CD4-positive, alpha-beta T cell treated with Interleukin-17A for 1 hour (primary cell): ENCODE results near the gene TMEM92.
"Not testable (repeated sequence)": the region's sequence is repeated elsewhere in the genome, so short reads cannot be mapped to it uniquely, and the experiment has no call there.

Experiments
- DNase-seq: peaks from one replicate; pipeline ENCODE4 v3.0.0-alpha.2; 2020

TMEM92 gene

GRCh38 chr17:50262001-50262794 lies 12.1 kb upstream of the TMEM92 start:
- DNase-seq = no peak

DNA sequence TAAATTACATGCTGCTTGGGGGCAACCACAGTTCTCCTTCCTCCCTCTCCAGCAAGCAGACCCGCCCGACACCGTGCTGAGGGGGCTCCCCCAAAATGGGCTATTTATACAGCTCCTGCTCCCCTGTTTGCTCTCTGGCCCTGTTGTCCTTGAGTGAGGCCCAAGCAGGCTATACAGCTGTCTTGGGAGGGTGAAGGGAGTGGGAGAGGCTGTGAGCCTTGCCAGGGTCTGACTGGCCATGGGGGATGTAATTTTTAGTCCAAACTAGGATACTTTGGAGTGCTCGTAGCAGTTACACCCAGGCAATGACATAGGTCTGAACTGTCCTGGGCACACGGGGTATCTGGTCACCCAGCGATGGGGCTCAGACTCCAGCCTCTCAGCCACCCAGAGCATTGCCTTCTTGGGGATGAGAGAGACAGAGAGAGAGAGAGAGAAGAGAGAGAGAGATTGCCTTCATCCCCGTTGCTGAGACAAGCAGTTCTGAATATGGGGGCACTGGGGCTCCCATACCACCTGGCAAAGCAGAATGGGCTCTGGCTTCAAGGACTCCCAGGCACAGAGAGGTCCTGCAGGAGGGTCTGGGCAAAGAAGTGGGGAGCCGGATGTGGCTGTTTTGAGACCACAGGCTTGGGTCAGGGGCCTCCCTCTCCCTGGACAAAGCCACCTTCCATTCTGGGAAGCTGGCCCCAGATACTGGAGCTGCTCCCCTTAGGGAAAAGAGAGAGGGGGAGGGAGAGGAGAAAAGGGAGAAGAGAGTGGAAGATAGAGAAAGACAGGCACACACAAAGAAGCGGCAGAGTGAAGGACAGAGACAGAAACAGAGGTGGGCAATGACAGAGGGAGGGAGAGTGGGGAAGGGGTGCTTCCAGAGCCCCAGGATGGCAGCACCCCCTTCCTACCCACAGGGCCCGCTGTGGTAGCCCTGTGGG lies 10.7 kb upstream of the TMEM92 start:
- DNase-seq = no peak

DNA sequence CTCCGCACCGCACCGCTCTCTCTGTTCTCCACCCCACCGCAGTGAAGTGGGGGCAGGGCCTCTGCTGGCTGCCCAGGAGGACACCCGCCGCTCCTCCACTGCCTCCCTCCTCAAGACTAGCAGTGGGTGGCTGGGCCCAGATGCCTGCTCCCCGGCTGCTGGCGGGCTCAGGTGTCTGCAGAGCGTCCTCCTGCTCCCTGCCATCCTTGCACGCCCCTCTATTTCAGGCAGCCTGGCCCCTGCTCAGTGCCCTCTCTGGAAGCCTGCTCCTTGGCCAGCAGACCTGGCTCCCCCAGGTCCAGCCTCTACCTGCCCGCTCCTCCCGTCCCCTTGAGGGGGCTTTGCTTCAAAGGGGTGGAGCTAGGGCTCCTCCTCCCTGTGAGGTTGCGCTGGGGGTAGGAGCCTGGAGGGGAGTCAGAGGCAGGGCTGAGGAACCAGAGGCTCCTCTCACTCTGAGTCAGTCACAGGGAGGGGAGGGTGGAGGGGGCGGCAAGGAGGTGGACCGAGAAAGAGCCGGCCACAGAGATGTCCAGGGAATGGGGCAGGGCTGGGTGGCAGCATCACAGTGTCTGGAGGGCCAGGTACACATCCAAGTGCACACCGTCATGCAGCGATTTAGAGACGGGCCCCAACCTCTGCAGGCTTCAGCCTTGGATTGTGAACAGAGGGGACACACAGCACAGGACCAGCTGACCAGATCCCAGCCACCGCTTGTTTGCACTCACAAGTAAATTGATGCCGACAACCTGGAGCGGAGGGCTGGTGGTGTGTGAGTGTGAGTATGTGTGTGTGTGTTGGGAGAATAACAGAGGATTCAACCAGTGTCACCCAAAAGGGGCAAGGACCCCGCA lies 9.8 kb upstream of the TMEM92 start:
- DNase-seq = no peak

DNA sequence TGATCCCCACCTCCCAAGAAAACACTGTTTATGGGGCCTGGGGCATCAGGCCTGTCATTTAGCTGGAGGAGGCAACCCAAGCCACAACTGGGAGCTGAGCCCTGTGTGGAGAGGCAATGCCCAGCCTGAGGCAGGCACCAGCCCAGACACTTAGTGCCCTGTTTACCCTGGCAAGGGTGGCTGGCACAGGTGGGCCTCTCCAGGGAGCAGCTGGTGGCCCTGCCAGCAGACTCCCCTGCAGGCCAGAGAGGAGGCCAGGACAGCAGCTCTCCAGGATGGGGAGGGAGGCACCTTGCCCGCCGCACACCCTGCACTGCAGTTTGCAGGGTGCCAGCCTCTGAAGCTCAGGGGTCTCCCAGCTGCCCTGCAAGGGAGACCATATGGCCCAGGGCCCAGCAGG lies 9.1 kb upstream of the TMEM92 start:
- DNase-seq = no peak

DNA sequence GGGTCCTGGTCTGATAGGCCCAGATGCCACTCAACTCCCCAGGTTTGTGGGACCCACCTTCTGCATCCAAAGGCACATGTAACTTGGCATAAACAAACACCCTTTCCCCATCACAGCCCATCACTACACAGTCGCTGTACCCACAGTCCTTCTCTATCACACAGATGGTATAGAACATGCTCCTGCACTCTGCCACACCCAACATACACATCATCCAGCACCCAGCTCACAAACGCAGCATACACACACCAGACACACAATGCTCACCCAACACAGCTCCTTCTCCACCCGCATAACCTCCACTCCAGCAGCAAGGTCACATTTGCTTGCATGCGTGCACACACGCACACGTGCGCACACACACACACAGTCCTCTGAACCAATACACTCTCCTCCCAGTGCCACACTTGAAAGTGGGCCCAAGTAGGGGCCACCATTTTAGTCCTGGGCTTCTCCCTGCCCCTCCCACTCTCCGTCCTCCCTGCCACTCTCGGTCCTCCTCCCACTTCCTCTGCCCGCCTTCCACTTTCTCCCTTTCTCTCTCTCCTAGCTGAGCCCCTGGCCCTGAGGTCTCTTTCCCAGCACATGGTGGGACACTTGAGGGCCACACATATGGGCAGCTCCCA lies 8.5 kb upstream of the TMEM92 start:
- no peak for DNase-seq

DNA sequence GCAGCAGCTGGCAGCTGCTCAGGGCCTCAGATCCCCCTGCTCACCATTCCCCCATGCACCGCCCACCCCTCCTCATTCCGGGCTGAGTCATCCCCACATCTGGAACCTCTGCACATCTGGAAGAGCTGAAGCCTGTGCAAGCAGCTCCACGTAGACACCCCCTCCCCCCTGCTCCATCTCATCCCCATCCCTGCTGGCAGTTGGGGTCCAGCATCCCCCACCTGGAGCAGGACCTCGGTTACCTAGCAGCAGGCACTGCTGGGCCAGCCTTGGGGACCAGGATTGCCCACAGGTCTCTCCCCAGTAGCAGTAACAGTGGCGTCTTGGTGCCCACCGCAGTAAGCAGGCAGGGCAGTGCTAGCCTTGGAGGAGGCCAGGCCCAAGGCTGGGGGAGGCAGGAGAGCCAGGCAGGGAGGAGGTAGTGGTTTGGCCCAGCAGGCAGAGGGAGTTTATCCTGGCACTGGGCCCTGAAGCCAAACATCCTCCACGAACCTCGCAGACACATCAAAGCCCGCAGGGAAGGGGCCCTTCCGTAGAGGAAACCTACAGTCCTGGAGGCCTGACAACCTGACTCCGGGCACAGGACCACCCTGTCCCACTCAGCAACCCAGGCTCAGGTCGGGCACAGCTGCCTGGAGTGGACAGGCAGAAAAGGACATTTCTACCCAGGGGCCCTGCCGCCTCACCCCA lies 7.7 kb upstream of the TMEM92 start:
- DNase-seq = no peak

GRCh38 chr17:50267074-50267841 lies 7.0 kb upstream of the TMEM92 start:
- DNase-seq = no peak

- DNase-seq = no peak
Observed at GRCh38 chr17:50268026-50268425, 6.2 kb upstream of the TMEM92 start.

GRCh38 chr17:50268743-50269275 lies 5.5 kb upstream of the TMEM92 start:
- no peak for DNase-seq

- DNase-seq = peak; percentile 65
Observed at GRCh38 chr17:50269477-50270434, 4.5 kb upstream of the TMEM92 start.

- DNase-seq = no peak
Observed at GRCh38 chr17:50270435-50271362, 3.6 kb upstream of the TMEM92 start.

DNA sequence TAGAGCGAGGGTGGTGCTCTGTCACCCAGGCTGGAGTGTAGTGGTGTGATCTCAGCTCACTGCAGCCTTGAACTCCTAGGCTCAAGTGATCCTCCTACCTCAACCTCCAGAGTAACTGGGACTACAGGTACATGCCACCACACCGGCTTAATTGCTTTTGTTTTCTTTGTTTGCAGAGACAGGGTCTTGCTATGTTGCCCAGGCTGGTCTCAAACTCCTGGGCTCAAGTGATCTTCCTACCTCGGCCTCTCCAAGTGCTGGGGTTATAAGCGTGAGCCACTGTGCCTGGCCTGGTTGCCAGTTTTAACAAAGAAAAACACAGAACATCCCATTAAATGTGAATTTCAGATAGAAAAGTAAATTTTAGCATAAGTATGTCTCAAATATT lies 2.9 kb upstream of the TMEM92 start:
- not testable (repeated sequence) for DNase-seq

DNA sequence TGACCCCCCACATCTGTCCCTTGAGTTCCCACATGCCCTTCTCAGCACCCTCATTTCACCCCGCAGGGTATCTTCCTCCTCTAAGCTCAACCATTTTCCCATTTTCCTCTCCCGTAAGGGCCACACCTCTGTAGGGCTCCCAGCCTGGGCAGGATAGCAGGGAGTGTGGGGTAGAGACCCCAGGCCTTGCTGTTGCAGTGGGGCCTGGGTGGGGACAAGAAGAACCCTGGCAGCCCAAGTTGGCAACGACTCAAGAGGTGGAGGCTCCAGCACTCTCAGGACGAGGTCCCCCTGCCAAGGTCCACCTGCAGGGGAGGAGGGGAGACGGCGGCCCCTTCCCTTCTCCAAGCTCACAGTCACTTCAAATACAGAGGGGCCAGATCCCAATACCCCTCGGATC lies 2.0 kb upstream of the TMEM92 start:
- no peak for DNase-seq

GRCh38 chr17:50272711-50273653 lies 1.3 kb upstream of the TMEM92 start:
- peak; percentile 47 for DNase-seq

GRCh38 chr17:50273654-50274040 lies 619 bp upstream of the TMEM92 start:
- no peak for DNase-seq

- DNase-seq = no peak
Observed at GRCh38 chr17:50274897-50275221, 593 bp downstream of the TMEM92 start.

DNA sequence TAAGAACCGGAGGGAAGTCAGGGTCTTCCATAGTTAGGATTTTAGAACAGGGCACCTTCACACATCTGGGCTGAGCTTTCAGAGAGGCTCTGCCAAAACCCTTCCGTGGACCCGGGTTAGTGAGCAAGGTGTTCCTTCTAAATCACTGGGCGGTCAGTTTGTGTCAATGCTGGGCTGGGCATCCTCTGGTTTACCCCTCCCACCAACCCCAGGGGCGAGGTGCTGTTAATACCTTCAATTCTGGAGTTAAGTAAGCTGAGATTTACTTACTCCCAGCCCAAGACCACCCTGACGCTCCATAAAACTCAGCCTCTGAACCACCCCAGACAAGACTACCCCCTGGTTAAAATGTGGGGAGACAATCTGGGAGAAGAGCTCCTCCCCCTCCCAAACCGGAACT lies 1.0 kb downstream of the TMEM92 start:
- DNase-seq = no peak
